ENCODE data around the gene TCAF2.
"Not testable (repeated sequence)": the region's sequence is repeated elsewhere in the genome, so short reads cannot be mapped to it uniquely, and the experiment has no call there.

DNA sequence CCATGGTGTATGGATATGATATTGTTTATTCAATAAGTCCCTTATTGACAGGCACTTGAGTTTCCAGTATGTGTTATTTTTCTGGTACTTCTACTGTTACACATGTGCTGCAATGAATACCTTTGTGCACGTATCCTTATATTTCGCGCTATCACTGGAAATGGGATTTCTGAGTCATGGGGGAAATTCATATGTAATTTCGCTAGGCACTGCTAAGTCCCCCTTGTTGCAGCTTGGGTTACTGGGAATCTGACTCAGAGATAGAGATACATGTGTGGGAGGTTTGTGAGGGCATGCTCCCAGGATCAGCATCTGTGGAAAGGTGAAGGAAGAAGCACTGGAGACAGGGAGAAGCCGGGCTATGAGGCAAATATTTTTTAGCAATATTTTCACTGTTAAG lies 9.9 kb downstream of the TCAF2 start:
- TF ChIP-seq TCF4 (CRISPR knock-in tag; IDR thresholded peaks at IDR 0.05; ENCODE audit: borderline replicate concordance); ARNTL (CRISPR knock-in tag; IDR thresholded peaks at IDR 0.05; ENCODE audit: borderline replicate concordance, low read depth); RARB (CRISPR knock-in tag; IDR thresholded peaks at IDR 0.05); ZNF8 (CRISPR knock-in tag; IDR thresholded peaks at IDR 0.05); ZFP3 (CRISPR knock-in tag; IDR thresholded peaks at IDR 0.05); ZFP30 (CRISPR knock-in tag; IDR thresholded peaks at IDR 0.05); CSDC2 (CRISPR knock-in tag; IDR thresholded peaks at IDR 0.05); ZC3H10 (CRISPR knock-in tag; IDR thresholded peaks at IDR 0.05); PPARA (CRISPR knock-in tag; IDR thresholded peaks at IDR 0.05; ENCODE audit: borderline replicate concordance); BACH2 (CRISPR knock-in tag; IDR thresholded peaks at IDR 0.05; ENCODE audit: borderline replicate concordance): not testable (repeated sequence)
- TF ChIP-seq, protein P1, sequence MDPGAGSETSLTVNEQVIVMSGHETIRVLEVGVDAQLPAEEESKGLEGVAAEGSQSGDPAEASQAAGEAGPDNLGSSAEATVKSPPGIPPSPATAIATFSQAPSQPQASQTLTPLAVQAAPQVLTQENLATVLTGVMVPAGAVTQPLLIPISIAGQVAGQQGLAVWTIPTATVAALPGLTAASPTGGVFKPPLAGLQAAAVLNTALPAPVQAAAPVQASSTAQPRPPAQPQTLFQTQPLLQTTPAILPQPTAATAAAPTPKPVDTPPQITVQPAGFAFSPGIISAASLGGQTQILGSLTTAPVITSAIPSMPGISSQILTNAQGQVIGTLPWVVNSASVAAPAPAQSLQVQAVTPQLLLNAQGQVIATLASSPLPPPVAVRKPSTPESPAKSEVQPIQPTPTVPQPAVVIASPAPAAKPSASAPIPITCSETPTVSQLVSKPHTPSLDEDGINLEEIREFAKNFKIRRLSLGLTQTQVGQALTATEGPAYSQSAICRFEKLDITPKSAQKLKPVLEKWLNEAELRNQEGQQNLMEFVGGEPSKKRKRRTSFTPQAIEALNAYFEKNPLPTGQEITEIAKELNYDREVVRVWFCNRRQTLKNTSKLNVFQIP (CRISPR knock-in tag; IDR thresholded peaks at IDR 0.05; ENCODE audit: borderline replicate concordance, low read depth) = not testable (repeated sequence)
- TF ChIP-seq, protein P2, sequence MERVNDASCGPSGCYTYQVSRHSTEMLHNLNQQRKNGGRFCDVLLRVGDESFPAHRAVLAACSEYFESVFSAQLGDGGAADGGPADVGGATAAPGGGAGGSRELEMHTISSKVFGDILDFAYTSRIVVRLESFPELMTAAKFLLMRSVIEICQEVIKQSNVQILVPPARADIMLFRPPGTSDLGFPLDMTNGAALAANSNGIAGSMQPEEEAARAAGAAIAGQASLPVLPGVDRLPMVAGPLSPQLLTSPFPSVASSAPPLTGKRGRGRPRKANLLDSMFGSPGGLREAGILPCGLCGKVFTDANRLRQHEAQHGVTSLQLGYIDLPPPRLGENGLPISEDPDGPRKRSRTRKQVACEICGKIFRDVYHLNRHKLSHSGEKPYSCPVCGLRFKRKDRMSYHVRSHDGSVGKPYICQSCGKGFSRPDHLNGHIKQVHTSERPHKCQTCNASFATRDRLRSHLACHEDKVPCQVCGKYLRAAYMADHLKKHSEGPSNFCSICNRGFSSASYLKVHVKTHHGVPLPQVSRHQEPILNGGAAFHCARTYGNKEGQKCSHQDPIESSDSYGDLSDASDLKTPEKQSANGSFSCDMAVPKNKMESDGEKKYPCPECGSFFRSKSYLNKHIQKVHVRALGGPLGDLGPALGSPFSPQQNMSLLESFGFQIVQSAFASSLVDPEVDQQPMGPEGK (CRISPR knock-in tag; IDR thresholded peaks at IDR 0.05; ENCODE audit: borderline replicate concordance) = not testable (repeated sequence)
- TF ChIP-seq, protein P3, sequence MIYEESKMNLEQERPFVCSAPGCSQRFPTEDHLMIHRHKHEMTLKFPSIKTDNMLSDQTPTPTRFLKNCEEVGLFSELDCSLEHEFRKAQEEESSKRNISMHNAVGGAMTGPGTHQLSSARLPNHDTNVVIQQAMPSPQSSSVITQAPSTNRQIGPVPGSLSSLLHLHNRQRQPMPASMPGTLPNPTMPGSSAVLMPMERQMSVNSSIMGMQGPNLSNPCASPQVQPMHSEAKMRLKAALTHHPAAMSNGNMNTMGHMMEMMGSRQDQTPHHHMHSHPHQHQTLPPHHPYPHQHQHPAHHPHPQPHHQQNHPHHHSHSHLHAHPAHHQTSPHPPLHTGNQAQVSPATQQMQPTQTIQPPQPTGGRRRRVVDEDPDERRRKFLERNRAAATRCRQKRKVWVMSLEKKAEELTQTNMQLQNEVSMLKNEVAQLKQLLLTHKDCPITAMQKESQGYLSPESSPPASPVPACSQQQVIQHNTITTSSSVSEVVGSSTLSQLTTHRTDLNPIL (CRISPR knock-in tag; IDR thresholded peaks at IDR 0.05; ENCODE audit: low read depth) = not testable (repeated sequence)

Data from SK-N-SH treated with all-trans-retinoic acid at 6 μM for 48 hours (cell line).